LNCaP clone FGC (cell line): ENCODE measurements around the gene CTLA4.
A peak's percentile ranks its signal among the peaks of the same experiment; 100 is the strongest.

Source experiments
- DNase-seq: peaks from one replicate; pipeline ENCODE4 v3.0.0-alpha.2; 2011; ENCODE audit warnings: low read depth
- H3K4me3 ChIP-seq: 2 replicates; pipeline ENCODE4 v1.5.1; 2011; ENCODE audit warnings: mild to moderate bottlenecking, low read depth, low read length, control low read depth
- TF ChIP-seq, protein P1 (sequence below): IDR thresholded peaks from 2 replicates; pipeline ENCODE4 v1.5.1; 2012; ENCODE audit warnings: mild to moderate bottlenecking; ENCODE audit not compliant: control insufficient read depth, insufficient read depth; ENCODE audit errors: extremely low read depth

CTLA4 gene

DNA sequence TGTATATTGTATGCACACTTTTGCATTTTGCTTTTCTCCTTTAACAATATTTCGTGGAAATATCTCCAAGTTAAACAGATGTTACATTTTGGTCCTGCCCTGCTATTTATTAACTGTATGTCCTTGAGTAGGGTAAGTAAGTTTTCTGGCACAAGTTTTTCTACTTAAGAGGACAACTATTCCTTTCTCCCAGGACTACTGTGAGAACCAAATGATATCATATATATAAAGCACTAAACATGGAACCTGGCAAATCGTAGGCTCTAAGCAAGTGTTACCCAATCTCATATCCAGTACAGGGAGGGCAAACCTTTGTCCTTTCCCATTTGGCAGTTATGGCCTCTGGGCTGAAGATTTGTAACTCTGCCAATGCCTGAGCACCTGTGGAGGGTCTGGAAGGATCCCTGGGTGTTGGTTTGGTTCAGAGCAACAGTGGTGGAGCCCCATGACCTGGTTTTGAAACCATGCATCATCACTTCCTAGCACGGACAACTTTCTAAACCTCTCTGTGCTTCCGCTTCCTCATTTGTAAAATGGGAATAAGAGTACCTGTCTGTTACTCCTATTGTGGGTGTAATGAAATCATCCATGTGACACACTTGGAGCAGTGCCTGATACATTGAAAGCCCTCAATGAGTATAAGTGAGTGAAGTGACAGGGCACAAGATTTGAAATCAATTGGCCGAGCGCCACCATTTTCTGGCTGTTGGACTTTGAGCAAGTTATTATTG is 40.7 kb downstream of the CTLA4 start:
- TF ChIP-seq, protein P1, sequence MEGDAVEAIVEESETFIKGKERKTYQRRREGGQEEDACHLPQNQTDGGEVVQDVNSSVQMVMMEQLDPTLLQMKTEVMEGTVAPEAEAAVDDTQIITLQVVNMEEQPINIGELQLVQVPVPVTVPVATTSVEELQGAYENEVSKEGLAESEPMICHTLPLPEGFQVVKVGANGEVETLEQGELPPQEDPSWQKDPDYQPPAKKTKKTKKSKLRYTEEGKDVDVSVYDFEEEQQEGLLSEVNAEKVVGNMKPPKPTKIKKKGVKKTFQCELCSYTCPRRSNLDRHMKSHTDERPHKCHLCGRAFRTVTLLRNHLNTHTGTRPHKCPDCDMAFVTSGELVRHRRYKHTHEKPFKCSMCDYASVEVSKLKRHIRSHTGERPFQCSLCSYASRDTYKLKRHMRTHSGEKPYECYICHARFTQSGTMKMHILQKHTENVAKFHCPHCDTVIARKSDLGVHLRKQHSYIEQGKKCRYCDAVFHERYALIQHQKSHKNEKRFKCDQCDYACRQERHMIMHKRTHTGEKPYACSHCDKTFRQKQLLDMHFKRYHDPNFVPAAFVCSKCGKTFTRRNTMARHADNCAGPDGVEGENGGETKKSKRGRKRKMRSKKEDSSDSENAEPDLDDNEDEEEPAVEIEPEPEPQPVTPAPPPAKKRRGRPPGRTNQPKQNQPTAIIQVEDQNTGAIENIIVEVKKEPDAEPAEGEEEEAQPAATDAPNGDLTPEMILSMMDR = no peak
- no peak overlapping the region for H3K4me3 ChIP-seq
- no peak for DNase-seq

DNA sequence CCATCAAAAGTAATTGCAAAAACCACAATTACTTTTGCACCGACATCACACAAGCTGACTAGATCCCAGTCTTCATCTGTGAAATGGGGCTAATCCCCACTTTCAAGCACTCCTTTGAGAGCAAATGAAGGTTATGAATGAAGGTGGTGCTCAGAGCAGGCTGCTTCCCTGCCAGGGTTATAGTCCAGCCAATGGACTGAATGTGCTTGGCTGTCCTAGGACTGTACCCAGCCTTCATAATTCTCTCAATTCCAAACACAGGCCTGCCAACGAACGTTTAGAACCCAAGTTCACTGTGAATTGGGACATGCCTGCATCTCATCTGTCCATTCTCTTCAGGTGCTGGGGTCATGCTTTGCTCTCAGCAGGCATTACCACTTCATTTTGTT is 41.2 kb downstream of the CTLA4 start:
- TF ChIP-seq, protein P1 = no peak
- no peak for DNase-seq
- no peak overlapping the region for H3K4me3 ChIP-seq

DNA sequence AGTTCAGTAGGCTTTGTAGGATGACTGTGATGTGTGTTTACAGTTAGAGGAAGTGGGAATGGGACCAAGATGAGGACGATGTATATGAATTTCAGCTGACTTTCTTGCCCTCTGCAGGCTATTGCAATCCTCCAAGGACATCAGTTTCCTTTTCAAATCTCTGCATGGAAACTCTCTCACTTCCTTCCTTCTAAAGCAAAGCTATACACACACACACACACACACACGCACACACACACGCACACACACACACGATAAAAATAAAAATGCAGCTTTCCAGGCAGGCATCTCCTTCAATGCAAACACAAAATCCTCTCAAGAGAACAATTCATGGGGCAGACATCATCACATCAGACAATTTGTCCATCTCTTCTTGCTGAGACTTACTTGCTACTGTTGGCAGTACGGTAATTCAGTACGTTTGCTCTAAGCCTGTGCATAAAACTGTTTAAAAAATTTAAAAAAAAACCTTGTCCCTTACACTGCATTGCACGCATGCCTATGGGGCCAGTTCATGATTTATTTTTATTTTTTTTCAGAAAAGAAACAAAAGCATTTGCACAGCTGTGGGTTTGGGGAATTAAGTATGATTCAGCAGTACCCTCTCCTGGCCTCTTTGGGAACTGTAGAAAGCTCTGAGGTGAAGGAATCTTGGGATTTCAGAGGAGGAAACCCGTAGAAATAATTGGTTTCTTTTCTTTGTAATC is 41.8 kb downstream of the CTLA4 start:
- DNase-seq = no peak
- TF ChIP-seq, protein P1 = peak; percentile 65
- no peak overlapping the region for H3K4me3 ChIP-seq

DNA sequence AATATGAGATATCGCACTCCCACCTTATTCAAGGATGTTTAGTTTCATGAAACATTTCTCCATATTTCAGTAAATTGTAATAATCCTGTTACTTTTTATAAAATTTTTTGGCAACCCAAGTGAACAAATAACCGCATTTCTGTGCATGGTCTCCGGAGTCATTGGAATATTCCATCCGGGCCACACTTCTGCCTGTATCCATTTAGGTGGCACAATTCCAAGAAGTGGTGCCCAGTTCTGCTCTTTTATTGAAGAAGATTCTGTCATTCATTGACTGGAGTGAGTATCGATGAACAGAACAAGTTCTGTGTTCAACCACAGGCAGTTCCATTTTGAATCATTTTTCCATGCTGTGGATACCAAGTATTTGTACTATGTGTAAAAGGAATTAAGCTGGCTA is 42.4 kb downstream of the CTLA4 start:
- H3K4me3 ChIP-seq = no peak overlapping the region
- TF ChIP-seq, protein P1 = no peak
- DNase-seq = no peak

DNA sequence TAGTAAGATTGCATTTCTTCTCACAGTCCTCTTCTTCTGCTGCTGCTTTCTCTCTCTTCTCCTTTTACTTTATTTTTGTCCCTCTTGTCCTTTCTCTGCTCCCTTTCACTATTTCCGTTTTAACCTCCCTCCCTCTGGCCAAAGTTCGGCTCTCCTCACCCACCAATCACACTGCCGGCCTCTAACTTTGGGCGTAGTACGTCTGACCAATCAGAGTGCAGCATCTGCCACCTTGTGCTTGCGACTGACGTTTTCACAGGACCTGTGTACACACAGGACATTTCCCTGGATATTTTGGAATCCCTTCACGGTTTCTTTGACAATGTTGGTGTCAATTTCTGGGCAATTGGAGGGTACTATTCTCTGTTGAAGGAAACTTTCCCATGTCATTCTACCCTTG is 46.4 kb downstream of the CTLA4 start:
- H3K4me3 ChIP-seq = no peak overlapping the region
- no peak for DNase-seq
- TF ChIP-seq, protein P1 = no peak

DNA sequence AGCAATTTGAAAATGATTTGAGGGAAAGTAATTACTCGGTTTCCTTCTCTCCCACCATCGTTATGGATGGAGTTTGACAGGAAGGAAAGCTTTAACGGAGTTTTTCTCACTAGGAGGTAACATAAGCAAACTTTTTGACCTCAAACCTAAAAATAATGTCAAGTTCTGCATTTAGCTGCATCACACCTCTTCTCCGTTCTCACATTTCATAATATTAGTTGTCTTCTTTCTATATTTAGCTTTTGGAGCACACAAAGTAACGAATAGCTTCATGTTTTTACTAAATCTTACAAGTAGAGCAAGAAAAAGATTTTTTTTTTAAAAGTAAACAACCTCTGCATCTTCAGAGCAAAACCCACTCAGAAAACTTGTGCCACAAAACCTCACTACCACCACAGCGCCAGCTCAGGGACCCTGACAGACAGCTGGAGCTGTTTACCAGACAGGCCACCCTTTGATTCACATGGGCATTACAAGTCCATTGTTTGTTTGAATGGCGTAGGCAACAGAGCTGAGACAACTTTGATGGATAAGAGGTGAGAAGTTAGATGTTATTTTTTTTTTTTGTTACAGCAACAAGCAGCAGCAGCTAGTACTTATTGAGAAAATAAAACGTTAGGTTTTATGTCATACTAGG is 47.1 kb downstream of the CTLA4 start:
- no peak for DNase-seq
- no peak overlapping the region for H3K4me3 ChIP-seq
- TF ChIP-seq, protein P1 = no peak
